Keratinocyte (primary cell): ENCODE measurements around the gene SLCO3A1. TPM values are rescaled to one million over a fixed set of nuclear protein-coding genes. Genes with fewer than 3 reads are reported as not detected.

ENCODE experiments used
- DNase-seq: peaks from one replicate; pipeline ENCODE4 v3.0.0-alpha.2; 2011; ENCODE audit warnings: low read depth, missing footprints, low spot score
- FAIRE-seq: peaks from 2 replicates; lab custom pipeline; 2011; peaks lifted over from hg19 to GRCh38; lab: Jason Lieb, UNC
- H2AFZ ChIP-seq: 2 replicates; pipeline ENCODE4 v1.6.0; 2012; ENCODE audit warnings: low read length, control low read depth, inconsistent platforms; ENCODE audit not compliant: control insufficient read depth
- H3K27ac ChIP-seq: 2 replicates; pipeline ENCODE4 v1.5.1; 2011; ENCODE audit warnings: low read length; ENCODE audit not compliant: control insufficient read depth, insufficient read depth
- H3K27me3 ChIP-seq: 3 replicates; pipeline ENCODE4 v1.6.0; 2011; ENCODE audit warnings: low read length; ENCODE audit not compliant: control insufficient read depth, insufficient read depth; ENCODE audit errors: extremely low read depth
- H3K36me3 ChIP-seq, 2 experiments: 2 replicates in 1 of 2; 3 replicates in 1 of 2; pipeline ENCODE4 v1.5.1; 2011; ENCODE audit warnings: low read length in 2 of 2, mild to moderate bottlenecking in 1 of 2; ENCODE audit not compliant: control insufficient read depth in 2 of 2, insufficient read depth in 2 of 2; ENCODE audit errors: extremely low read depth in 1 of 2
- H3K4me1 ChIP-seq: 3 replicates; pipeline ENCODE4 v1.5.1; 2011; ENCODE audit warnings: low read length; ENCODE audit not compliant: control insufficient read depth, insufficient read depth; ENCODE audit errors: extremely low read depth
- H3K4me2 ChIP-seq: 3 replicates; pipeline ENCODE4 v1.6.0; 2011; ENCODE audit warnings: low read depth, low read length; ENCODE audit not compliant: control insufficient read depth, insufficient read depth; ENCODE audit errors: extremely low read depth
- H3K4me3 ChIP-seq, 3 experiments: fragments of 200-600 bp in 1 of 3; sonication (generic) in 1 of 3; 2 replicates in 2 of 3; 3 replicates in 1 of 3; pipeline ENCODE4 v1.5.1; 2011 to 2016; ENCODE audit warnings: low read length in 3 of 3, mild to moderate bottlenecking in 3 of 3, control low read depth in 2 of 3, inconsistent platforms in 1 of 3, low read depth in 1 of 3, mixed read lengths in 1 of 3, mixed run types in 1 of 3, moderate library complexity in 1 of 3; ENCODE audit not compliant: control insufficient read depth in 2 of 3, insufficient read depth in 2 of 3; ENCODE audit errors: extremely low read depth in 1 of 3
- H3K79me2 ChIP-seq: 2 replicates; pipeline ENCODE4 v1.6.0; 2012; ENCODE audit warnings: low read length; ENCODE audit not compliant: control insufficient read depth, insufficient read depth
- H3K9ac ChIP-seq: 3 replicates; pipeline ENCODE4 v1.6.0; 2011; ENCODE audit warnings: low read length; ENCODE audit not compliant: control insufficient read depth, insufficient read depth; ENCODE audit errors: extremely low read depth
- H3K9me1 ChIP-seq: 3 replicates; pipeline ENCODE4 v1.6.0; 2011; ENCODE audit warnings: low read length; ENCODE audit not compliant: control insufficient read depth, insufficient read depth; ENCODE audit errors: extremely low read depth
- H3K9me3 ChIP-seq: 2 replicates; pipeline ENCODE4 v1.5.1; 2012; ENCODE audit warnings: low read depth, low read length; ENCODE audit not compliant: control insufficient read depth
- H4K20me1 ChIP-seq: 3 replicates; pipeline ENCODE4 v1.6.0; 2011; ENCODE audit warnings: low read length; ENCODE audit not compliant: control insufficient read depth, insufficient read depth; ENCODE audit errors: extremely low read depth
- EZH2 ChIP-seq: IDR thresholded peaks from one replicate; pipeline ENCODE4 v1.6.1; 2012; ENCODE audit warnings: inconsistent platforms, mild to moderate bottlenecking, low read length, moderate library complexity
- dilution Hi-C: fragments of 300-500 bp; cut with MboI; formaldehyde crosslinking; loops from one replicate; pipeline ENCODE4 v1.7.0; 2020; ENCODE audit warnings: low sequenced_read_pairs; ENCODE audit not compliant: extremely low pct_ligation_motif_present
- polyA plus RNA-seq, 5 experiments: library from polyadenylated mRNA; depleted of rRNA in 3 of 5; stranded (reverse) in 3 of 5; stranded (forward) in 1 of 5; unstranded in 1 of 5; fragments of >200 nt; gene quantifications; 1 replicate in 1 of 5; 2 replicates in 3 of 5; 3 replicates in 1 of 5; pipeline versions ENCODE4 v1.2.1 to v1.2.3, GENCODE V29; 2011 to 2012; ENCODE audit warnings: missing spikeins in 2 of 5, low read depth in 1 of 5, low replicate concordance in 1 of 5
- TF ChIP-seq, protein P1 (sequence below), 3 experiments: IDR thresholded peaks in 1 of 3; conservative IDR thresholded peaks in 1 of 3; optimal IDR thresholded peaks in 1 of 3; 2 replicates in 2 of 3; 3 replicates in 1 of 3; pipeline versions ENCODE3 to v1.5.1; 2011; ENCODE audit warnings: low read length in 3 of 3, mild to moderate bottlenecking in 3 of 3, moderate library complexity in 2 of 3, control low read depth in 1 of 3, inconsistent platforms in 1 of 3; ENCODE audit not compliant: insufficient read depth in 2 of 3; ENCODE audit errors: extremely low read depth in 1 of 3

SLCO3A1 gene
- polyA plus RNA-seq, 1 donor (not counting 4 experiments of a cell fraction or from before 2014, with no cell fraction given): 21.3 TPM

DNA sequence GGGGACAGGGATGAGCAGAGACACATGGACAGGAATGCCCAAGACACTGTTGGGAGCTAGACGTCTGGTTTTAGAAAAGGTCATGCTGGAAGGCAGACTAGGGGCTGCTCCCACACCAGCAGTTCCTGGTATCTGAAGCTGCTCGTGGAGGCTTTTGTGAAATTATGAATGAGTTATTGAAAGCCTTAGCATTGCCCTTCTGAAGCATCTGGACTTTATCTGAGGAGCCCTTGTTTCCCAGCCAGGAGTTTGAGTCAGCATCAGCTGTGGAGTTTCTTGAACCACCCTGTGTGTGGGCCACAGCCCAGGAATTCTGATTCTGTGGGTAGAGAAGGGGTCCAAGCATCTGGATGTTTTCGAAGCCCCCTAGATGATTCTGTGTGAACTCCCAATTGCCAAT lies 258.7 kb downstream of the SLCO3A1 start:
- DNase-seq: no peak
- no peaks in the 10 kb centered on the region for H3K4me1 ChIP-seq
- no peaks in the 10 kb centered on the region for H4K20me1 ChIP-seq
- no peak overlapping the region for H3K27ac ChIP-seq
- no peaks in the 10 kb centered on the region for H3K9me3 ChIP-seq
- no peak for TF ChIP-seq EZH2
- TF ChIP-seq, protein P1, sequence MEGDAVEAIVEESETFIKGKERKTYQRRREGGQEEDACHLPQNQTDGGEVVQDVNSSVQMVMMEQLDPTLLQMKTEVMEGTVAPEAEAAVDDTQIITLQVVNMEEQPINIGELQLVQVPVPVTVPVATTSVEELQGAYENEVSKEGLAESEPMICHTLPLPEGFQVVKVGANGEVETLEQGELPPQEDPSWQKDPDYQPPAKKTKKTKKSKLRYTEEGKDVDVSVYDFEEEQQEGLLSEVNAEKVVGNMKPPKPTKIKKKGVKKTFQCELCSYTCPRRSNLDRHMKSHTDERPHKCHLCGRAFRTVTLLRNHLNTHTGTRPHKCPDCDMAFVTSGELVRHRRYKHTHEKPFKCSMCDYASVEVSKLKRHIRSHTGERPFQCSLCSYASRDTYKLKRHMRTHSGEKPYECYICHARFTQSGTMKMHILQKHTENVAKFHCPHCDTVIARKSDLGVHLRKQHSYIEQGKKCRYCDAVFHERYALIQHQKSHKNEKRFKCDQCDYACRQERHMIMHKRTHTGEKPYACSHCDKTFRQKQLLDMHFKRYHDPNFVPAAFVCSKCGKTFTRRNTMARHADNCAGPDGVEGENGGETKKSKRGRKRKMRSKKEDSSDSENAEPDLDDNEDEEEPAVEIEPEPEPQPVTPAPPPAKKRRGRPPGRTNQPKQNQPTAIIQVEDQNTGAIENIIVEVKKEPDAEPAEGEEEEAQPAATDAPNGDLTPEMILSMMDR (optimal IDR thresholded peaks at IDR 0.05 in 1 of 3, IDR thresholded peaks at IDR 0.05 in 1 of 3, conservative IDR thresholded peaks at IDR 0.05 in 1 of 3; ENCODE audit: extremely low read depth in 1 of 3, insufficient read depth in 2 of 3, low read length in 3 of 3): no peak
- H3K9ac ChIP-seq: no peak overlapping the region
- no peaks in the 10 kb centered on the region for H3K79me2 ChIP-seq
- no peaks in the 10 kb centered on the region for H3K36me3 ChIP-seq
- dilution Hi-C loops: no loop called here
- no peaks in the 10 kb centered on the region for H3K9me1 ChIP-seq
- H2AFZ ChIP-seq: no peak overlapping the region
- no peaks in the 10 kb centered on the region for H3K27me3 ChIP-seq
- FAIRE-seq: no peak
- H3K4me2 ChIP-seq: no peak overlapping the region
- no peak overlapping the region for H3K4me3 ChIP-seq

DNA sequence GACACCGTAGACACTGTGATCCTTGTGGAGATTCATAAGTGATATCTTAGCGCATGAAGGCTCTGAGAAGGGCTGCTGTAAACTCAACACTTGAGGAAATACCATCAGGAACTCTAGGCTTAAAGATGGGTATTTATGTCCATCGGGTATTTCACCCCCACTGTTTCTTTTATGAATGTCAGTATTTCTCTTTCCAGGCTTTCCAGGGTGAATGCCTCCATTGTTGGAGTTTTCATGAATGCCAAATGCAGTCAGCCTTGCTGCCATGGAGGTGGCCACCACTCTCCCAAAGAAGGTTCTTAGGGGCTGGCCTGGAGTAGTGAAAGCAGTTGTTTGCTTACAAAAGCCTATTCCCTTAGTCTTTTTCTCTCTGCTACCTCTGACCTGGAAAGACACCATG lies 259.2 kb downstream of the SLCO3A1 start:
- H2AFZ ChIP-seq: no peak overlapping the region
- H3K9me1 ChIP-seq: no peaks in the 10 kb centered on the region
- FAIRE-seq (no peak), DNase-seq (no peak)
- H4K20me1 ChIP-seq: no peaks in the 10 kb centered on the region
- no peak overlapping the region for H3K27ac ChIP-seq
- no peak overlapping the region for H3K4me2 ChIP-seq
- H3K36me3 ChIP-seq: no peaks in the 10 kb centered on the region
- no peaks in the 10 kb centered on the region for H3K9me3 ChIP-seq
- H3K27me3 ChIP-seq: no peaks in the 10 kb centered on the region
- no peaks in the 10 kb centered on the region for H3K4me1 ChIP-seq
- no peak overlapping the region for H3K9ac ChIP-seq
- dilution Hi-C loops: no loop called here
- H3K4me3 ChIP-seq: no peak overlapping the region
- no peaks in the 10 kb centered on the region for H3K79me2 ChIP-seq
- no peak for TF ChIP-seq EZH2
- TF ChIP-seq, protein P1 (optimal IDR thresholded peaks at IDR 0.05 in 1 of 3, IDR thresholded peaks at IDR 0.05 in 1 of 3, conservative IDR thresholded peaks at IDR 0.05 in 1 of 3; ENCODE audit: extremely low read depth in 1 of 3, insufficient read depth in 2 of 3, low read length in 3 of 3): no peak
